Thoracic aorta (tissue), 2 donors: Measurements from ENCODE around the gene RADIL. TPM values are rescaled to one million over a fixed set of nuclear protein-coding genes. Genes with fewer than 3 reads are reported as not detected.

Experiments used
- ATAC-seq: fragments of 150-250 bp; one replicate; pipeline ENCODE4 v1.8.0; 2017; ENCODE audit warnings: low read depth; ENCODE audit not compliant: insufficient number of reproducible peaks, low FRiP score
- DNase-seq: peaks from one replicate; pipeline ENCODE4 v3.0.0-alpha.2; 2020; ENCODE audit warnings: low spot score
- H3K27ac ChIP-seq, 2 donors: fragments of 200-600 bp; sonication (generic); 1 replicate in 1 of 2; 2 replicates in 1 of 2; pipeline ENCODE4 v1.5.1; 2016; ENCODE audit warnings: mild to moderate bottlenecking in 2 of 2, moderate library complexity in 2 of 2
- H3K27me3 ChIP-seq: fragments of 200-600 bp; sonication (generic); replicated peaks from 2 replicates; pipeline ENCODE4 v1.6.0; 2016; ENCODE audit warnings: mild to moderate bottlenecking; ENCODE audit not compliant: insufficient read depth
- H3K36me3 ChIP-seq: fragments of 200-600 bp; sonication (generic); one replicate; pipeline ENCODE4 v1.5.1; 2016
- H3K4me1 ChIP-seq, 2 donors: fragments of 200-600 bp; sonication (generic); 1 replicate in 1 of 2; 2 replicates in 1 of 2; pipeline versions ENCODE4 v1.5.1 to v1.6.0; 2016; ENCODE audit warnings: low read depth in 2 of 2, mild to moderate bottlenecking in 1 of 2; ENCODE audit not compliant: control insufficient read depth in 1 of 2
- H3K4me3 ChIP-seq: fragments of 200-600 bp; sonication (generic); 2 replicates; pipeline ENCODE4 v1.5.1; 2016; ENCODE audit warnings: mild to moderate bottlenecking
- H3K9me3 ChIP-seq: fragments of 200-600 bp; sonication (generic); 2 replicates; pipeline ENCODE4 v1.5.1; 2016
- total RNA-seq, 2 donors: library from RNA; depleted of rRNA; stranded (reverse); fragments of >200 nt; gene quantifications; one replicate each; pipeline versions ENCODE4 v1.1.0 to v1.2.3, GENCODE V29; 2016
- TF ChIP-seq, protein P1 (sequence below): fragments of 200-600 bp; sonication (generic); IDR thresholded peaks from one replicate; pipeline ENCODE4 v1.5.1; 2019; ENCODE audit warnings: antibody characterized with exemption

RADIL gene
- total RNA-seq, 2 donors from 2014 or later: 6.7 to 14.4 TPM

DNA sequence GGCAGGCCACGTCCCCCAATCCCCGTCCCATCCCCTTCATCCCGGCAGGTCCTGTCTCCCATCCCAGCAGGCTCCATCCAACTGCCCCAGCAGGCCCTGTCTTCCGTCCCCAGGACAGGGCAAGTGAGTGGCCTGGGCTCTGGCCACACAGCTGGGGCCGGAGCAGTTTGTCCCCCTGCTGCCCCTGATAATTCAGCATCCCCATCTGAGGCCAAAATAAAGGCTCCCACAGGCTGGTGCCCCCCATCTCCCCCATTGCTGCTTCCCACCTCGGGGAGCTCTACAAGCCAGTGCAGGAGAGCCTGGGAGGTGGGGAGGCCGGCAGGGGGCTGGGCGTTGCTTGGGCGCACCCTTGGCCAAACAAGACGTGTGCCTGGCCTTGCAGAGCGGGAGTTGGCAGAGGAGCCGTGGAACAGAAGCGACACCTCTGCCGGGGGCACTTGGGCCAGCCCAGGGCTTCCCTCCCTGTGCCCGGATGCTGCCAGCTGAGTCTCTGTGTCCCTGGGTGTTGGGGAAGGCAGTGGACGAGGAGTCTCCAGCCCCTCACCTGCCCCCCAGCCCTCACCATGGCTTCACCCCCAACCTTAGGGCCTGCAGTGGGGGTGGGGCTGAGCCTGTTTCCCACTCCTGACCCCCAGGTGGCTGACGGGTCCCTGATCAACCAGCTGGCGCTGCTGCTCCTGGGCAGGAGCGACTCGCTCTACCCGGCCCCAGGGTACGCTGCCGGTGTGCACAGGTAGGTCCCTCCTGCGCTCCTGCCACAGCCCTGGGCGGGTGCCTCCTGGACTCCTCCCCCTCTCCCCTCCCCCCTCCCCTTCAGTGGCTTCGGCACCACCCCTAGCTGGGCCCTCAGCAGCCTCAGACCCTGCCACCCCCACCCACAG is 94.1 kb downstream of the RADIL start:
- no peaks in the 10 kb centered on the region for H3K4me1 ChIP-seq
- DNase-seq (no peak), ATAC-seq (no peak)
- H3K27ac ChIP-seq: no peak overlapping the region
- no peaks in the 10 kb centered on the region for H3K27me3 ChIP-seq
- no peak overlapping the region for H3K4me3 ChIP-seq
- TF ChIP-seq, protein P1, sequence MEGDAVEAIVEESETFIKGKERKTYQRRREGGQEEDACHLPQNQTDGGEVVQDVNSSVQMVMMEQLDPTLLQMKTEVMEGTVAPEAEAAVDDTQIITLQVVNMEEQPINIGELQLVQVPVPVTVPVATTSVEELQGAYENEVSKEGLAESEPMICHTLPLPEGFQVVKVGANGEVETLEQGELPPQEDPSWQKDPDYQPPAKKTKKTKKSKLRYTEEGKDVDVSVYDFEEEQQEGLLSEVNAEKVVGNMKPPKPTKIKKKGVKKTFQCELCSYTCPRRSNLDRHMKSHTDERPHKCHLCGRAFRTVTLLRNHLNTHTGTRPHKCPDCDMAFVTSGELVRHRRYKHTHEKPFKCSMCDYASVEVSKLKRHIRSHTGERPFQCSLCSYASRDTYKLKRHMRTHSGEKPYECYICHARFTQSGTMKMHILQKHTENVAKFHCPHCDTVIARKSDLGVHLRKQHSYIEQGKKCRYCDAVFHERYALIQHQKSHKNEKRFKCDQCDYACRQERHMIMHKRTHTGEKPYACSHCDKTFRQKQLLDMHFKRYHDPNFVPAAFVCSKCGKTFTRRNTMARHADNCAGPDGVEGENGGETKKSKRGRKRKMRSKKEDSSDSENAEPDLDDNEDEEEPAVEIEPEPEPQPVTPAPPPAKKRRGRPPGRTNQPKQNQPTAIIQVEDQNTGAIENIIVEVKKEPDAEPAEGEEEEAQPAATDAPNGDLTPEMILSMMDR: no peak
- peaks cover 65% of the 10 kb centered on the region for H3K36me3 ChIP-seq
- no peaks in the 10 kb centered on the region for H3K9me3 ChIP-seq

- ATAC-seq (no peak), DNase-seq (no peak)
- Histone ChIP-seq H3K4me1 (no peaks in the 10 kb centered on the region), H3K27me3 (no peaks in the 10 kb centered on the region), H3K9me3 (no peaks in the 10 kb centered on the region), H3K4me3 (no peak overlapping the region), H3K36me3 (peaks cover 73% of the 10 kb centered on the region), H3K27ac (no peak overlapping the region)
- TF ChIP-seq, protein P1: no peak
Observed at GRCh38 chr7:4788627-4789189, 94.8 kb downstream of the RADIL start.

GRCh38 chr7:4787947-4788626 is 95.4 kb downstream of the RADIL start:
- ATAC-seq (no peak), DNase-seq (no peak)
- no peaks in the 10 kb centered on the region for H3K9me3 ChIP-seq
- H3K36me3 ChIP-seq: peaks cover 78% of the 10 kb centered on the region
- no peaks in the 10 kb centered on the region for H3K4me1 ChIP-seq
- no peak overlapping the region for H3K27ac ChIP-seq
- H3K4me3 ChIP-seq: no peak overlapping the region
- TF ChIP-seq, protein P1: no peak
- no peaks in the 10 kb centered on the region for H3K27me3 ChIP-seq

- H3K27me3 ChIP-seq: no peaks in the 10 kb centered on the region
- H3K9me3 ChIP-seq: no peaks in the 10 kb centered on the region
- TF ChIP-seq, protein P1: no peak
- no peaks in the 10 kb centered on the region for H3K4me1 ChIP-seq
- ATAC-seq (no peak), DNase-seq (no peak)
- no peak overlapping the region for H3K27ac ChIP-seq
- peaks cover 84% of the 10 kb centered on the region for H3K36me3 ChIP-seq
- no peak overlapping the region for H3K4me3 ChIP-seq
Observed at GRCh38 chr7:4787541-4787940, 96.0 kb downstream of the RADIL start.

DNA sequence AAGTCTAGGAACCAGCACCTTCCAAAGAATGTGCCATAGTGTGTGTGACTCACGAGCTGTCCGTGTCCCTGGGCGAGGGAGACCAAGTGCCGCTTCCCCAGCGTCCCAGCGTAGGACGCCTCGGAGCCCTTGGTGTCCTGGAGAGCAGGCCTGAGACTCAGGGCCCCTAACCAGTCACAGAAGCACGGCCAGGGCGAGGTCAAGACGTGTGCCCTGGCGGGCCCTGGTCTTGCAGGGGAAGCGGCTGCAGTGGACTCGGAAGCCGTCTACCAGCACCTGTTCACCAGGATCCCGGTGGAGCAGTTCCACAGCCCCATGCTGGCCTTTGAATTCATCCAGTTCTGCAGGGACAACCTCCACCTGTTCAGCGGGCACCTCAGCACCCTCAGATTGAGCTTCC is 97.5 kb downstream of the RADIL start:
- Histone ChIP-seq H3K4me3 (no peak overlapping the region), H3K27ac (no peak overlapping the region), H3K36me3 (peaks cover 88% of the 10 kb centered on the region), H3K4me1 (no peaks in the 10 kb centered on the region), H3K9me3 (no peaks in the 10 kb centered on the region), H3K27me3 (no peaks in the 10 kb centered on the region)
- ATAC-seq (no peak), DNase-seq (no peak)
- TF ChIP-seq, protein P1: no peak
